GM12891 (cell line): ENCODE measurements around the gene GRIA1.

Experiments used
- POLR2A ChIP-seq: IDR thresholded peaks from 2 replicates; pipeline ENCODE4 v1.6.1; 2011; ENCODE audit warnings: low read depth, low read length, control low read depth
- POLR2AphosphoS5 ChIP-seq: IDR thresholded peaks from 2 replicates; pipeline ENCODE4 v1.6.1; 2011; ENCODE audit warnings: low read depth, low read length, control low read depth

DNA sequence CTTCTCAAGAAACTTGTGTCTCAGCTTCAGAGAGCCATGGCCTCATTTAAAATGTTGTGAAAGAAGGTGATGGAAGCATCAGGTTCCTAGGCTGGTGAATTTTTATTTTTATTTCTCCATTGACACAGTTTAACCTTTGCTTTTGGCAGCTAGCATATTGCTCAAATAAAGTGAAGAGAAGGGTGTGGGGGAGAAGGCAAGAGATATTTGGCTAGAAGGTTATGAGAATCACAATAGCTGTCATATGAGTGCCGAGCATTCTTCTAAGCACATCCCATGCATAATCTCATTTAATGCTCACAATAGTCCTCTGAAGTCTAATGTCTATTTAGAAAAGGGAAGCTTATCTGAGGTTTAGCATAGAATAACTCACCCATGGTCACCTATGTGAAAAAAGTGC lies 43.1 kb downstream of the GRIA1 start:
- no peak for TF ChIP-seq POLR2A
- no peak for TF ChIP-seq POLR2AphosphoS5
